Spleen (tissue), 11 donors: Measurements from ENCODE around the gene RETREG2. TPM values are rescaled to one million over a fixed set of nuclear protein-coding genes. Genes with fewer than 3 reads are reported as not detected.

Experiments used
- DNase-seq: peaks from one replicate; pipeline ENCODE4 v3.0.0-alpha.2; 2020
- H3K27ac ChIP-seq, 8 donors: fragments of 200-600 bp; sonication (generic) in 7 of 8; 1 replicate in 4 of 8; 2 replicates in 4 of 8; pipeline versions ENCODE4 v1.5.0 to v1.8.0; 2016 to 2021; ENCODE audit warnings: inconsistent platforms in 4 of 8, mild to moderate bottlenecking in 4 of 8, moderate library complexity in 1 of 8
- H3K27me3 ChIP-seq, 7 donors: fragments of 200-600 bp; sonication (generic) in 6 of 7; replicated peaks in 1 of 7; 1 replicate in 4 of 7; 2 replicates in 3 of 7; pipeline versions ENCODE4 v1.5.0 to v1.8.0; 2016 to 2021; ENCODE audit warnings: inconsistent platforms in 3 of 7, mild to moderate bottlenecking in 1 of 7
- H3K36me3 ChIP-seq, 6 donors: fragments of 200-600 bp; sonication (generic) in 5 of 6; 1 replicate in 4 of 6; 2 replicates in 2 of 6; pipeline versions ENCODE4 v1.5.0 to v1.8.0; 2016 to 2021; ENCODE audit warnings: inconsistent platforms in 2 of 6
- H3K4me1 ChIP-seq, 6 donors: fragments of 200-600 bp; sonication (generic) in 5 of 6; 1 replicate in 3 of 6; 2 replicates in 3 of 6; pipeline versions ENCODE4 v1.5.0 to v1.8.0; 2016 to 2021; ENCODE audit warnings: inconsistent platforms in 3 of 6
- H3K4me3 ChIP-seq, 8 donors: fragments of 200-600 bp; sonication (generic) in 7 of 8; 1 replicate in 4 of 8; 2 replicates in 4 of 8; pipeline versions ENCODE4 v1.5.0 to v1.8.0; 2016 to 2021; ENCODE audit warnings: inconsistent platforms in 4 of 8, mild to moderate bottlenecking in 4 of 8, moderate library complexity in 2 of 8
- H3K9me3 ChIP-seq, 8 donors: fragments of 200-600 bp; sonication (generic) in 7 of 8; 1 replicate in 4 of 8; 2 replicates in 4 of 8; pipeline versions ENCODE4 v1.5.0 to v1.8.0; 2016 to 2021; ENCODE audit warnings: inconsistent platforms in 4 of 8
- CTCF ChIP-seq, 11 experiments: fragments of 200-600 bp in 7 of 11; fragments of 450-650 bp in 4 of 11; sonication (generic) in 4 of 11; IDR thresholded peaks in 8 of 11; conservative IDR thresholded peaks in 3 of 11; 1 replicate in 7 of 11; 2 replicates in 4 of 11; pipeline versions ENCODE4 v1.4.0 to v1.8.0; 2016 to 2021; ENCODE audit warnings: antibody characterized with exemption in 11 of 11, inconsistent platforms in 4 of 11, mild to moderate bottlenecking in 1 of 11
- POLR2A ChIP-seq, 3 donors: fragments of 450-650 bp; IDR thresholded peaks; one replicate each; pipeline ENCODE4 v1.5.1; 2017; ENCODE audit warnings: antibody characterized with exemption in 3 of 3, mild to moderate bottlenecking in 1 of 3
- POLR2AphosphoS5 ChIP-seq, 3 donors: sonication (generic); formaldehyde crosslinking; IDR thresholded peaks; one replicate each; pipeline ENCODE4 v1.5.1; 2017; ENCODE audit warnings: antibody characterized with exemption in 3 of 3
- WGBS, 5 donors: extraction: QIAGEN DNeasy Blood & Tissue Kit in 3 of 5; methylation state at CpG; one replicate each; pipeline versions ENCODE4 v1.1.5 to v1.1.7; 2013 to 2018; 5-methylcytosine and 5-hydroxymethylcytosine counted together
- intact Hi-C: fragments of 100-400 bp; cut with DNase I; formaldehyde crosslinking; loops from one replicate; pipeline ENCODE4 v1.15.0; 2023; ENCODE audit warnings: low total_unique reads
- polyA plus RNA-seq, 3 donors: library from polyadenylated mRNA; stranded (reverse); fragments of 200-250 nt; gene quantifications; one replicate each; pipeline ENCODE4 v1.2.1, GENCODE V29; 2013
- total RNA-seq, 7 donors: library from RNA; depleted of rRNA in 3 of 7; stranded (reverse); fragments of >200 nt in 3 of 7; fragmentation: NEBNext Ultra II Directional in 4 of 7; extraction: Animal tissue kit (Norgen Biotek cat#: 25700) in 4 of 7; gene quantifications; one replicate each; pipeline versions ENCODE4 v1.1.0 to v1.2.1, GENCODE V29; 2016 to 2021
- donor health status: healthy with polysubstance abuse.
- donor health status: DM: no; HTN: no; CAD: no; lungs with moderate emphysema.
- donor health status: DM: no; HTN: no; CAD: no.
- donor health status: Bipolar disorder and iron deficiency.
- donor health status: healthy.
- donor health status: DM: no; HTN: no; CAD: no.
- donor health status: DM: yes; HTN: yes; CAD: no.

RETREG2 gene
- total and polyA plus RNA-seq, 10 donors: 30.0 to 101 (median 71.4) TPM

- Histone ChIP-seq H3K36me3 (peaks cover 0 to 20% (median 0%) of the 10 kb centered on the region in 6 donors), H3K4me1 (peaks cover 7 to 25% (median 14%) of the 10 kb centered on the region in 6 donors), H3K4me3 (no peak overlapping the region), H3K9me3 (no peaks in the 10 kb centered on the region), H3K27ac (no peak overlapping the region), H3K27me3 (no peaks in the 10 kb centered on the region)
- 93 to 96% (median 93%) methylated on average over 6 of the region's 6 CpGs for WGBS, 5 donors
- no peak for TF ChIP-seq POLR2A (IDR thresholded peaks at IDR 0.05)
- TF ChIP-seq CTCF (IDR thresholded peaks at IDR 0.05 in 8 of 11, conservative IDR thresholded peaks at IDR 0.05 in 3 of 11): no peak
- TF ChIP-seq POLR2AphosphoS5 (IDR thresholded peaks at IDR 0.05): no peak
- intact Hi-C loops: loop anchor here (5.0 kb wide), 1 partner anchor 129 kb away; no protein-coding TSS in a partner anchor
- DNase-seq: no peak
Measured at GRCh38 chr2:219163156-219163555, 14.9 kb upstream of the RETREG2 start.

GRCh38 chr2:219165058-219165911, 12.8 kb upstream of the RETREG2 start:
- peaks cover 0 to 24% (median 8%) of the 10 kb centered on the region in 6 donors for H3K4me1 ChIP-seq
- no peak for TF ChIP-seq POLR2A (IDR thresholded peaks at IDR 0.05)
- no peak for TF ChIP-seq POLR2AphosphoS5 (IDR thresholded peaks at IDR 0.05)
- no peak for TF ChIP-seq CTCF (IDR thresholded peaks at IDR 0.05 in 8 of 11, conservative IDR thresholded peaks at IDR 0.05 in 3 of 11)
- DNase-seq: no peak
- 88 to 93% (median 91%) methylated on average over 7 to 10 of the region's 10 CpGs for WGBS, 5 donors
- H3K36me3 ChIP-seq: peaks cover 0 to 17% (median 0%) of the 10 kb centered on the region in 6 donors
- H3K27me3 ChIP-seq: no peaks in the 10 kb centered on the region
- intact Hi-C loops: no loop called here
- no peaks in the 10 kb centered on the region for H3K9me3 ChIP-seq
- no peak overlapping the region for H3K27ac ChIP-seq
- H3K4me3 ChIP-seq: no peak overlapping the region

GRCh38 chr2:219167997-219168396, 10.1 kb upstream of the RETREG2 start:
- Histone ChIP-seq H3K4me3 (no peak overlapping the region), H3K4me1 (peaks cover 5 to 37% (median 12%) of the 10 kb centered on the region in 6 donors), H3K9me3 (no peaks in the 10 kb centered on the region), H3K27me3 (no peaks in the 10 kb centered on the region), H3K36me3 (peaks cover 0 to 37% (median 14%) of the 10 kb centered on the region in 6 donors), H3K27ac (no peak overlapping the region)
- no peak for TF ChIP-seq POLR2AphosphoS5 (IDR thresholded peaks at IDR 0.05)
- no peak for TF ChIP-seq POLR2A (IDR thresholded peaks at IDR 0.05)
- no peak for TF ChIP-seq CTCF (IDR thresholded peaks at IDR 0.05 in 8 of 11, conservative IDR thresholded peaks at IDR 0.05 in 3 of 11)
- no peak for DNase-seq
- intact Hi-C loops: no loop called here
- WGBS, 5 donors: 72 to 78% (median 76%) methylated on average over 5 of the region's 5 CpGs

GRCh38 chr2:219168526-219168925, 9.5 kb upstream of the RETREG2 start:
- no peak for DNase-seq
- H3K4me1 ChIP-seq: peaks cover 5 to 42% (median 12%) of the 10 kb centered on the region in 6 donors
- H3K4me3 ChIP-seq: no peak overlapping the region
- H3K27me3 ChIP-seq: no peaks in the 10 kb centered on the region
- no peak overlapping the region for H3K27ac ChIP-seq
- intact Hi-C loops: no loop called here
- TF ChIP-seq CTCF (IDR thresholded peaks at IDR 0.05 in 8 of 11, conservative IDR thresholded peaks at IDR 0.05 in 3 of 11): no peak
- no peak for TF ChIP-seq POLR2AphosphoS5 (IDR thresholded peaks at IDR 0.05)
- TF ChIP-seq POLR2A (IDR thresholded peaks at IDR 0.05): no peak
- peaks cover 0 to 43% (median 19%) of the 10 kb centered on the region in 6 donors for H3K36me3 ChIP-seq
- WGBS, 5 donors: 24 to 50% (median 25%) methylated on average over 6 of the region's 6 CpGs
- no peaks in the 10 kb centered on the region for H3K9me3 ChIP-seq
